Smooth muscle cell (in vitro differentiated cells): Measurements from ENCODE around the gene CDC42EP3. TPM values are rescaled to one million over a fixed set of nuclear protein-coding genes. Genes with fewer than 3 reads are reported as not detected.

ENCODE experiments used
- DNase-seq: peaks from one replicate; lab custom pipeline; 2025; ENCODE audit not compliant: unreplicated experiment; lab: John Stamatoyannopoulos, UW
- H2AFZ ChIP-seq: fragments of 200-600 bp; sonication (generic); 2 replicates; pipeline ENCODE4 v1.6.0; 2016; ENCODE audit warnings: antibody characterized with exemption, low read depth, mild to moderate bottlenecking
- H3F3A ChIP-seq: fragments of 200-600 bp; sonication (generic); 2 replicates; pipeline ENCODE4 v1.6.0; 2017; ENCODE audit warnings: antibody characterized with exemption, low read depth
- H3K27ac ChIP-seq: fragments of 200-600 bp; sonication (generic); 2 replicates; pipeline ENCODE4 v1.5.1; 2016; ENCODE audit warnings: low read depth, mild to moderate bottlenecking
- H3K27me3 ChIP-seq: fragments of 200-600 bp; sonication (generic); 2 replicates; pipeline ENCODE4 v1.6.1; 2016; ENCODE audit warnings: low read depth, mild to moderate bottlenecking
- H3K36me3 ChIP-seq: fragments of 200-600 bp; sonication (generic); 2 replicates; pipeline ENCODE4 v1.5.1; 2016; ENCODE audit warnings: low read depth
- H3K4me1 ChIP-seq: fragments of 200-600 bp; sonication (generic); 2 replicates; pipeline ENCODE4 v1.5.1; 2016; ENCODE audit warnings: low read depth
- H3K4me2 ChIP-seq: fragments of 200-600 bp; sonication (generic); 2 replicates; pipeline ENCODE4 v1.6.0; 2016; ENCODE audit warnings: mild to moderate bottlenecking
- H3K4me3 ChIP-seq: fragments of 200-600 bp; sonication (generic); 2 replicates; pipeline ENCODE4 v1.5.1; 2016; ENCODE audit warnings: mild to moderate bottlenecking
- H3K79me2 ChIP-seq: fragments of 200-600 bp; sonication (generic); 2 replicates; pipeline ENCODE4 v1.6.0; 2016; ENCODE audit warnings: low read depth, mild to moderate bottlenecking
- H3K9ac ChIP-seq: fragments of 200-600 bp; sonication (generic); 2 replicates; pipeline ENCODE4 v1.6.0; 2016; ENCODE audit warnings: low read depth
- H3K9me3 ChIP-seq: fragments of 200-600 bp; sonication (generic); replicated peaks from 2 replicates; pipeline ENCODE4 v1.5.1; 2016; ENCODE audit warnings: low read depth
- H4K20me1 ChIP-seq: fragments of 200-600 bp; sonication (generic); 2 replicates; pipeline ENCODE4 v1.6.0; 2016; ENCODE audit warnings: low read depth
- WGBS: methylation state at CpG from one replicate; pipeline ENCODE4 v1.1.7; 2016; ENCODE audit warnings: low lambda C conversion rate; 5-methylcytosine and 5-hydroxymethylcytosine counted together
- polyA plus RNA-seq: library from polyadenylated mRNA; unstranded; fragments of >200 nt; fragmentation: Nextera tagmentation; extraction: Ambion mirVana; gene quantifications from 2 replicates; pipeline ENCODE4 v1.2.1, GENCODE V29; 2016
- total RNA-seq: library from RNA; depleted of rRNA; stranded (reverse); fragments of >200 nt; gene quantifications from 2 replicates; pipeline ENCODE4 v1.2.3, GENCODE V29; 2014
- TF ChIP-seq, protein P1 (sequence below): fragments of 200-600 bp; sonication (generic); IDR thresholded peaks from 2 replicates; pipeline ENCODE4 v1.5.1; 2017; ENCODE audit warnings: borderline replicate concordance, mild to moderate bottlenecking, antibody characterized with exemption; ENCODE audit not compliant: insufficient read depth, poor library complexity, severe bottlenecking

CDC42EP3 gene
- total and polyA plus RNA-seq, 2 experiments from 2014 or later, result 40.0 to 51.1 TPM

DNA sequence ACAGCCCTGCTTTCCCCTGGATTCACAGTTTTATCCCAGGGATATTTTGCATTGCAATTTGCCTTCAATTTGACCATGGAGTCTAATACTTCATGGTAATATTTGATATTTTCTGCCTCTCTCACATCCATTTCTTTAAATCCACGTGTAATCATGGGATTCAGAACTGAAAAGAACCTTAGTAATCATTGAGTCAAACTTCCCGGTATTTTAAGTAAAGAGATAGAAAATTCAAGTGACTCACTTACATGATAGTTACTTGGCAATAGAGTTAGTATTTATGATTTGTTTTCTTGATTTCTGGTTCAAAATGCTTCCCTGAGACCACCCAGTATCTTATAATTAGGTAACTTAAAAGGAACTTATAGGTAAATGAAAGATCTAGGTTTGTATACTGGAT, 33.7 kb upstream of the CDC42EP3 start:
- Histone ChIP-seq H3K36me3 (no peaks in the 10 kb centered on the region), H3K79me2 (no peaks in the 10 kb centered on the region), H3F3A (no peaks in the 10 kb centered on the region), H3K27ac (no peak overlapping the region), H3K9ac (no peak overlapping the region), H3K27me3 (no peaks in the 10 kb centered on the region), H4K20me1 (no peaks in the 10 kb centered on the region), H2AFZ (no peak overlapping the region), H3K4me2 (no peak overlapping the region), H3K4me3 (no peak overlapping the region), H3K9me3 (no peaks in the 10 kb centered on the region), H3K4me1 (no peaks in the 10 kb centered on the region)
- no peak for DNase-seq
- TF ChIP-seq, protein P1, sequence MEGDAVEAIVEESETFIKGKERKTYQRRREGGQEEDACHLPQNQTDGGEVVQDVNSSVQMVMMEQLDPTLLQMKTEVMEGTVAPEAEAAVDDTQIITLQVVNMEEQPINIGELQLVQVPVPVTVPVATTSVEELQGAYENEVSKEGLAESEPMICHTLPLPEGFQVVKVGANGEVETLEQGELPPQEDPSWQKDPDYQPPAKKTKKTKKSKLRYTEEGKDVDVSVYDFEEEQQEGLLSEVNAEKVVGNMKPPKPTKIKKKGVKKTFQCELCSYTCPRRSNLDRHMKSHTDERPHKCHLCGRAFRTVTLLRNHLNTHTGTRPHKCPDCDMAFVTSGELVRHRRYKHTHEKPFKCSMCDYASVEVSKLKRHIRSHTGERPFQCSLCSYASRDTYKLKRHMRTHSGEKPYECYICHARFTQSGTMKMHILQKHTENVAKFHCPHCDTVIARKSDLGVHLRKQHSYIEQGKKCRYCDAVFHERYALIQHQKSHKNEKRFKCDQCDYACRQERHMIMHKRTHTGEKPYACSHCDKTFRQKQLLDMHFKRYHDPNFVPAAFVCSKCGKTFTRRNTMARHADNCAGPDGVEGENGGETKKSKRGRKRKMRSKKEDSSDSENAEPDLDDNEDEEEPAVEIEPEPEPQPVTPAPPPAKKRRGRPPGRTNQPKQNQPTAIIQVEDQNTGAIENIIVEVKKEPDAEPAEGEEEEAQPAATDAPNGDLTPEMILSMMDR, result no peak
- WGBS, result 67% methylated on average over 2 of the region's 2 CpGs

DNA sequence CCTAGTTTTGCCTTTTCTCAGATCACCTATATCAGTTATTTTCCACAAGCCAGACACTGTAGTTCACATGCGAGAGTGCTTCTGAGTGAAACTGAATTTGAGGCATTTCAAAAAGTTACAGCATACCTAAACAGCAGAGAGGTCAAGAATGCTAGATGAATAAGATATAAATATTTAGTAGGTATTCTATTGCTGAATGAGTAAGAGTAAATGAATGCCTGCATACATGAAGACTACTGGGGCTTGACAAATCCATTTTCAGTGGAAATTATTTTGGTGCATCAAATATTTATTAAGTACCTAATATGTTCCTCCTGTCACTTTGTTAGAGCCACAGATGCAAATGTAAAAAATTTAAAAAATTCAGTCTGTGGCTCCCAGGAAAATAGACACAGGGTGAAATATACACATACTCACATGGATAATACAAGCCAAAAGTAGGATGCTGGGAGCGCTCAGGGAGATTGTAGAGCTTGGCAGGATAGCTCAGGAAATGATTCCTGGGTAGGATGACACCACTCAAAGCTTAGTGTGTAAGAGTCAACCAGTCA, 27.6 kb upstream of the CDC42EP3 start:
- 80% methylated on average over 2 of the region's 2 CpGs for WGBS
- Histone ChIP-seq H2AFZ (no peak overlapping the region), H3K9me3 (no peaks in the 10 kb centered on the region), H3K27me3 (no peaks in the 10 kb centered on the region), H3K36me3 (no peaks in the 10 kb centered on the region), H3K27ac (peak overlapping the region; percentile 32), H3K79me2 (no peaks in the 10 kb centered on the region), H3K4me1 (no peaks in the 10 kb centered on the region), H3K4me3 (no peak overlapping the region), H3F3A (no peaks in the 10 kb centered on the region), H3K9ac (no peak overlapping the region), H4K20me1 (no peaks in the 10 kb centered on the region), H3K4me2 (no peak overlapping the region)
- no peak for DNase-seq
- TF ChIP-seq, protein P1, result no peak

DNA sequence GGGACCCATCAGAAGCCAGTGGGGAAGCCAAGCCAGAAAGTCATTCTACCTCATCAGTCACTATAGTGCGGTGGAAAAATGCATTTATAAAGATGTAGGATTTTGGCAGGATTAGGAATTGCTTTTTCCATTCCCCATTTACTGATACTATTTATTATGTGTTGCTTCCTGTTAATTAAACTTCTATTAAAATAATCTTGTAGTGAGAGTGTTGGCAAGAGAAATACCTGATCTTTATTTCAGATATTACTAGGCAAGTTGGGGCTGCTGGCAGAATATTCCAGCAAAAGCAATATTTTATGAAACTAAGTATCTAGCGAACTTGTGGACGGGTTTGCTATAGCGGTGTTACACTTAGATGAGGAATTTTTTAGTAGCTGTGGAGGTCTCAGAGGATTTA, 23.9 kb upstream of the CDC42EP3 start:
- TF ChIP-seq, protein P1, result no peak
- no peaks in the 10 kb centered on the region for H3K9me3 ChIP-seq
- H3K9ac ChIP-seq, result no peak overlapping the region
- no peaks in the 10 kb centered on the region for H4K20me1 ChIP-seq
- no peak overlapping the region for H3K4me3 ChIP-seq
- no peak overlapping the region for H3K4me2 ChIP-seq
- no peak overlapping the region for H2AFZ ChIP-seq
- WGBS, result 93% methylated on average over 4 of the region's 4 CpGs
- H3F3A ChIP-seq, result peaks cover 2% of the 10 kb centered on the region
- DNase-seq, result no peak
- H3K4me1 ChIP-seq, result no peaks in the 10 kb centered on the region
- no peaks in the 10 kb centered on the region for H3K79me2 ChIP-seq
- no peak overlapping the region for H3K27ac ChIP-seq
- no peaks in the 10 kb centered on the region for H3K27me3 ChIP-seq
- no peaks in the 10 kb centered on the region for H3K36me3 ChIP-seq

DNA sequence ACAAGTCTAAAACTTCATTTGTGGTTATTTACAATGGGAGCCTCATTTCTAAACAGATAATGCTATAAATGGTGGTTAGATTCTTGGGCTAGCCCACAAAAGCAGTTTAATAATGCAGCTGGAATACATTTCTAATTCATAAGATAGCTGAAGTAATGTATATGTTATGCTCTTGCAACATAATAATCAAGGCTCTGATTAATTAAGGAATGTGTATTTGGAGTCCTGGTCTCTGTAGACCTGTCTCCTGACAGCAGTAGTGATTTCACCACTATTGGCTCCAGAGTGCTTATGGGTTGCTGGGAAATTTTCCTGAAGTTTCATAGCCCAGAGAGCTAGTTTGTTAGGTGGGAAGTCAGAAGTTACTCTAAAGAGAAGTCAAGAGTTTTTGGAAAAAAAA, 21.3 kb upstream of the CDC42EP3 start:
- Histone ChIP-seq H3K4me2 (no peak overlapping the region), H3K9me3 (no peaks in the 10 kb centered on the region), H4K20me1 (no peaks in the 10 kb centered on the region), H3K4me1 (peaks cover 8% of the 10 kb centered on the region), H3K36me3 (no peaks in the 10 kb centered on the region), H3F3A (peaks cover 11% of the 10 kb centered on the region), H3K27me3 (no peaks in the 10 kb centered on the region), H3K4me3 (no peak overlapping the region), H2AFZ (no peak overlapping the region), H3K27ac (no peak overlapping the region), H3K9ac (no peak overlapping the region), H3K79me2 (no peaks in the 10 kb centered on the region)
- TF ChIP-seq, protein P1, result no peak
- no peak for DNase-seq
